HL-60 (cell line): ENCODE measurements around the gene TULP4.

Experiments used
- REST ChIP-seq: IDR thresholded peaks from 2 replicates; pipeline ENCODE4 v1.6.1; 2012; ENCODE audit warnings: low read depth; ENCODE audit not compliant: insufficient replicate concordance
- SPI1 ChIP-seq: IDR thresholded peaks from 2 replicates; pipeline ENCODE4 v1.6.1; 2012; ENCODE audit warnings: low read depth, mild to moderate bottlenecking, borderline replicate concordance
- TF ChIP-seq, protein P1 (sequence below): IDR thresholded peaks from one replicate; pipeline ENCODE4 v1.5.1; 2011; ENCODE audit warnings: low read length, control low read depth, inconsistent platforms; ENCODE audit not compliant: insufficient read depth

- TF ChIP-seq, protein P1, sequence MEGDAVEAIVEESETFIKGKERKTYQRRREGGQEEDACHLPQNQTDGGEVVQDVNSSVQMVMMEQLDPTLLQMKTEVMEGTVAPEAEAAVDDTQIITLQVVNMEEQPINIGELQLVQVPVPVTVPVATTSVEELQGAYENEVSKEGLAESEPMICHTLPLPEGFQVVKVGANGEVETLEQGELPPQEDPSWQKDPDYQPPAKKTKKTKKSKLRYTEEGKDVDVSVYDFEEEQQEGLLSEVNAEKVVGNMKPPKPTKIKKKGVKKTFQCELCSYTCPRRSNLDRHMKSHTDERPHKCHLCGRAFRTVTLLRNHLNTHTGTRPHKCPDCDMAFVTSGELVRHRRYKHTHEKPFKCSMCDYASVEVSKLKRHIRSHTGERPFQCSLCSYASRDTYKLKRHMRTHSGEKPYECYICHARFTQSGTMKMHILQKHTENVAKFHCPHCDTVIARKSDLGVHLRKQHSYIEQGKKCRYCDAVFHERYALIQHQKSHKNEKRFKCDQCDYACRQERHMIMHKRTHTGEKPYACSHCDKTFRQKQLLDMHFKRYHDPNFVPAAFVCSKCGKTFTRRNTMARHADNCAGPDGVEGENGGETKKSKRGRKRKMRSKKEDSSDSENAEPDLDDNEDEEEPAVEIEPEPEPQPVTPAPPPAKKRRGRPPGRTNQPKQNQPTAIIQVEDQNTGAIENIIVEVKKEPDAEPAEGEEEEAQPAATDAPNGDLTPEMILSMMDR = no peak
- TF ChIP-seq SPI1 (no peak), REST (no peak)
Observed at GRCh38 chr6:158270389-158271127, 41.7 kb upstream of the TULP4 start.
